ENCODE data around the gene CHAC1.

CHAC1 gene

DNA sequence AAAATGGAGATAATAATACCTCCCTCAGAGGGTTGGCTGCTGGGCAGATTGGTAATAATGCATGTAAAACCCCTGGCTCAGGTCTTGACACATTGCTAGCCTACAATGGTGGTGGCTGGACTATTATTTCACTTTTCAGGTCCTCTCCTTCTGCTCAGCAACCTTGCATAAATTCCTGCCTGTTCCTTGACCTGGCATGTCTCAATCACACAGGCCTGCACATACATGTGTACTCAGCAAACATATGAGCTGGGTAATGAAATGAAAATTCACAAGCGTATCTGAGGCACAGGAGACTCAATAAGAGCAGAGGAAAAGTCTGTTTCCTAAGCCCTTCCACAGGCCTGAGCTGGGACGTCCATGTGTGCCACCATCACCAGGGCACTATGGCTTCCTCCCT lies 41.6 kb upstream of the CHAC1 start:
- no peak overlapping the region for H3K23ac ChIP-seq (ENCODE audit: low read length)
- H3K4me1 ChIP-seq (ENCODE audit: control insufficient read depth in 1 of 2, insufficient read depth in 2 of 2, low read length in 2 of 2) = peaks cover under 1 to 3% of the 10 kb centered on the region in 2 experiments
- no peaks in the 10 kb centered on the region for H3K79me2 ChIP-seq (ENCODE audit: control insufficient read depth, insufficient read depth, low read length, poor library complexity)
- no peak overlapping the region for H2AFZ ChIP-seq (ENCODE audit: insufficient read depth, low read length, poor library complexity)
- H3K9me3 ChIP-seq (ENCODE audit: insufficient read depth, low read depth, low read length) = peaks cover 5% of the 10 kb centered on the region
- no peak overlapping the region for H2BK5ac ChIP-seq (ENCODE audit: low read depth, low read length, poor library complexity)
- H3K4ac ChIP-seq (ENCODE audit: low read depth, low read length) = no peak overlapping the region
- H3K4me3 ChIP-seq (ENCODE audit: low read depth, low read length) = no peak overlapping the region
- no peak for DNase-seq
- no CpG with 5 or more reads among the region's 2 CpGs for WGBS (ENCODE audit: extremely low coverage, insufficient coverage, insufficient read length)
- no peaks in the 10 kb centered on the region for H3K36me3 ChIP-seq (ENCODE audit: control insufficient read depth in 1 of 2, insufficient read depth in 2 of 2, low read length in 2 of 2)
- H2AK5ac ChIP-seq (ENCODE audit: low read length) = no peak overlapping the region
- H3K18ac ChIP-seq (ENCODE audit: low read length) = no peak overlapping the region
- no peak overlapping the region for H2BK120ac ChIP-seq (ENCODE audit: insufficient read depth, low read length, poor library complexity)
- no peak overlapping the region for H3K27ac ChIP-seq (ENCODE audit: low read depth, low read length)
- no peak overlapping the region for H4K8ac ChIP-seq (ENCODE audit: low read depth, low read length)
- no peak overlapping the region for H4K12ac ChIP-seq (ENCODE audit: low read depth, low read length)
- H4K91ac ChIP-seq (ENCODE audit: low read depth, low read length) = no peak overlapping the region
- no peak overlapping the region for H3K4me2 ChIP-seq (ENCODE audit: low read length)
- H3K79me1 ChIP-seq (ENCODE audit: low read length) = peaks cover 1% of the 10 kb centered on the region
- H3K14ac ChIP-seq (ENCODE audit: low read length) = no peak overlapping the region
- no peak overlapping the region for H2BK12ac ChIP-seq (ENCODE audit: low read length)
- H3K27me3 ChIP-seq (ENCODE audit: insufficient read depth, low read length) = no peaks in the 10 kb centered on the region
- no peak overlapping the region for H3K9ac ChIP-seq (ENCODE audit: low read length)

GRCh38 chr15:40912478-40912877 lies 40.8 kb upstream of the CHAC1 start:
- H3K4ac ChIP-seq (ENCODE audit: low read depth, low read length) = no peak overlapping the region
- no peak overlapping the region for H4K91ac ChIP-seq (ENCODE audit: low read depth, low read length)
- no peaks in the 10 kb centered on the region for H3K79me2 ChIP-seq (ENCODE audit: control insufficient read depth, insufficient read depth, low read length, poor library complexity)
- no peak overlapping the region for H2AK5ac ChIP-seq (ENCODE audit: low read length)
- no peak overlapping the region for H4K12ac ChIP-seq (ENCODE audit: low read depth, low read length)
- no peak overlapping the region for H2BK5ac ChIP-seq (ENCODE audit: low read depth, low read length, poor library complexity)
- no peak overlapping the region for H3K18ac ChIP-seq (ENCODE audit: low read length)
- H4K8ac ChIP-seq (ENCODE audit: low read depth, low read length) = no peak overlapping the region
- no peak overlapping the region for H2BK120ac ChIP-seq (ENCODE audit: insufficient read depth, low read length, poor library complexity)
- no peak overlapping the region for H3K4me2 ChIP-seq (ENCODE audit: low read length)
- DNase-seq = no peak
- H2BK12ac ChIP-seq (ENCODE audit: low read length) = no peak overlapping the region
- no peak overlapping the region for H3K23ac ChIP-seq (ENCODE audit: low read length)
- peaks cover 5% of the 10 kb centered on the region for H3K9me3 ChIP-seq (ENCODE audit: insufficient read depth, low read depth, low read length)
- H3K9ac ChIP-seq (ENCODE audit: low read length) = no peak overlapping the region
- no CpG with 5 or more reads among the region's 6 CpGs for WGBS (ENCODE audit: extremely low coverage, insufficient coverage, insufficient read length)
- H2AFZ ChIP-seq (ENCODE audit: insufficient read depth, low read length, poor library complexity) = no peak overlapping the region
- H3K79me1 ChIP-seq (ENCODE audit: low read length) = no peaks in the 10 kb centered on the region
- H3K4me3 ChIP-seq (ENCODE audit: low read depth, low read length) = no peak overlapping the region
- H3K14ac ChIP-seq (ENCODE audit: low read length) = no peak overlapping the region
- no peak overlapping the region for H3K27ac ChIP-seq (ENCODE audit: low read depth, low read length)
- peaks cover 0 to 2% of the 10 kb centered on the region in 2 experiments for H3K4me1 ChIP-seq (ENCODE audit: control insufficient read depth in 1 of 2, insufficient read depth in 2 of 2, low read length in 2 of 2)
- H3K27me3 ChIP-seq (ENCODE audit: insufficient read depth, low read length) = no peaks in the 10 kb centered on the region
- no peaks in the 10 kb centered on the region for H3K36me3 ChIP-seq (ENCODE audit: control insufficient read depth in 1 of 2, insufficient read depth in 2 of 2, low read length in 2 of 2)

GRCh38 chr15:40914013-40914412 lies 39.3 kb upstream of the CHAC1 start:
- no peak overlapping the region for H3K18ac ChIP-seq (ENCODE audit: low read length)
- no peaks in the 10 kb centered on the region for H3K36me3 ChIP-seq (ENCODE audit: control insufficient read depth in 1 of 2, insufficient read depth in 2 of 2, low read length in 2 of 2)
- peak overlapping the region; percentile 56 for H3K4me3 ChIP-seq (ENCODE audit: low read depth, low read length)
- no peaks in the 10 kb centered on the region for H3K27me3 ChIP-seq (ENCODE audit: insufficient read depth, low read length)
- H3K79me1 ChIP-seq (ENCODE audit: low read length) = no peaks in the 10 kb centered on the region
- no peak overlapping the region for H3K27ac ChIP-seq (ENCODE audit: low read depth, low read length)
- H3K9me3 ChIP-seq (ENCODE audit: insufficient read depth, low read depth, low read length) = peaks cover 5% of the 10 kb centered on the region
- no peak overlapping the region for H4K91ac ChIP-seq (ENCODE audit: low read depth, low read length)
- H4K12ac ChIP-seq (ENCODE audit: low read depth, low read length) = no peak overlapping the region
- H3K4me1 ChIP-seq (ENCODE audit: control insufficient read depth in 1 of 2, insufficient read depth in 2 of 2, low read length in 2 of 2) = peaks cover 2 to 6% of the 10 kb centered on the region in 2 experiments
- no peak overlapping the region for H3K9ac ChIP-seq (ENCODE audit: low read length)
- H2AFZ ChIP-seq (ENCODE audit: insufficient read depth, low read length, poor library complexity) = no peak overlapping the region
- no peak overlapping the region for H3K14ac ChIP-seq (ENCODE audit: low read length)
- no peak for DNase-seq
- no peak overlapping the region for H2AK5ac ChIP-seq (ENCODE audit: low read length)
- H2BK12ac ChIP-seq (ENCODE audit: low read length) = no peak overlapping the region
- no CpG with 5 or more reads among the region's 12 CpGs for WGBS (ENCODE audit: extremely low coverage, insufficient coverage, insufficient read length)
- no peaks in the 10 kb centered on the region for H3K79me2 ChIP-seq (ENCODE audit: control insufficient read depth, insufficient read depth, low read length, poor library complexity)
- no peak overlapping the region for H2BK5ac ChIP-seq (ENCODE audit: low read depth, low read length, poor library complexity)
- no peak overlapping the region for H3K4me2 ChIP-seq (ENCODE audit: low read length)
- no peak overlapping the region for H2BK120ac ChIP-seq (ENCODE audit: insufficient read depth, low read length, poor library complexity)
- H4K8ac ChIP-seq (ENCODE audit: low read depth, low read length) = no peak overlapping the region
- H3K23ac ChIP-seq (ENCODE audit: low read length) = peak overlapping the region; percentile 23
- no peak overlapping the region for H3K4ac ChIP-seq (ENCODE audit: low read depth, low read length)

DNA sequence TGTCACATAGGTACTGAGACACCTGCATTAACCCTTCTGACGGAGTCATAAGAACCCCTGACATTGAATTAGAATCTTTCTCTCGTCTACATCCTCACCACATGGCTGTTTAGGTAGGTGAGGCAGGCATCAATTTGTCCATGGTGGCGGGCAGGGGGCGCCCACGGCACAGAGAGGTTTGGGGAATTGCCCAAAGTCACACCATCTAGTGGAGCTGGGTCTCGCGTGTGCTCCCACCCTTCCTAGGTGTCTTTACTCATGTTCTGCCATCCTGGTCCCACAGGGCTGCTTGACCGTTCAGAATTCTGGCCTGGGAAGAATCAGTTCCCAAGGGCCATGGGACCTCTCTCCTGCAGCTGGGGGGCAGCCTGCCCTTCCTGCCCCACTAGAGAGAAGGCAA lies 38.8 kb upstream of the CHAC1 start:
- no peak overlapping the region for H3K4me3 ChIP-seq (ENCODE audit: low read depth, low read length)
- H3K4me2 ChIP-seq (ENCODE audit: low read length) = no peak overlapping the region
- no peaks in the 10 kb centered on the region for H3K27me3 ChIP-seq (ENCODE audit: insufficient read depth, low read length)
- H3K9me3 ChIP-seq (ENCODE audit: insufficient read depth, low read depth, low read length) = peaks cover 5% of the 10 kb centered on the region
- no peak overlapping the region for H2BK12ac ChIP-seq (ENCODE audit: low read length)
- H4K12ac ChIP-seq (ENCODE audit: low read depth, low read length) = no peak overlapping the region
- H3K9ac ChIP-seq (ENCODE audit: low read length) = no peak overlapping the region
- H3K36me3 ChIP-seq (ENCODE audit: control insufficient read depth in 1 of 2, insufficient read depth in 2 of 2, low read length in 2 of 2) = no peaks in the 10 kb centered on the region
- no peak overlapping the region for H3K23ac ChIP-seq (ENCODE audit: low read length)
- H3K18ac ChIP-seq (ENCODE audit: low read length) = no peak overlapping the region
- no peak overlapping the region for H2BK120ac ChIP-seq (ENCODE audit: insufficient read depth, low read length, poor library complexity)
- no peak overlapping the region for H2AK5ac ChIP-seq (ENCODE audit: low read length)
- no peaks in the 10 kb centered on the region for H3K79me1 ChIP-seq (ENCODE audit: low read length)
- DNase-seq = no peak
- H2AFZ ChIP-seq (ENCODE audit: insufficient read depth, low read length, poor library complexity) = no peak overlapping the region
- peaks cover 2 to 9% of the 10 kb centered on the region in 2 experiments for H3K4me1 ChIP-seq (ENCODE audit: control insufficient read depth in 1 of 2, insufficient read depth in 2 of 2, low read length in 2 of 2)
- no peak overlapping the region for H3K14ac ChIP-seq (ENCODE audit: low read length)
- no peak overlapping the region for H3K4ac ChIP-seq (ENCODE audit: low read depth, low read length)
- H2BK5ac ChIP-seq (ENCODE audit: low read depth, low read length, poor library complexity) = no peak overlapping the region
- WGBS (ENCODE audit: extremely low coverage, insufficient coverage, insufficient read length) = no CpG with 5 or more reads among the region's 8 CpGs
- no peaks in the 10 kb centered on the region for H3K79me2 ChIP-seq (ENCODE audit: control insufficient read depth, insufficient read depth, low read length, poor library complexity)
- H3K27ac ChIP-seq (ENCODE audit: low read depth, low read length) = no peak overlapping the region
- H4K91ac ChIP-seq (ENCODE audit: low read depth, low read length) = no peak overlapping the region
- no peak overlapping the region for H4K8ac ChIP-seq (ENCODE audit: low read depth, low read length)

Data from trophoblast cell (in vitro differentiated cells and primary cell).